SU-DHL-6 (cell line): ENCODE data around the gene PTPN4.

ENCODE experiments used
- H2AFZ ChIP-seq: fragments of 200-600 bp; sonication (generic); 2 replicates; pipeline ENCODE4 v1.6.1; 2014; ENCODE audit warnings: low read depth, mild to moderate bottlenecking, moderate library complexity, mixed read lengths, antibody characterized with exemption, low read length; ENCODE audit not compliant: severe bottlenecking
- H3F3A ChIP-seq: fragments of 200-600 bp; shearing (Covaris generic); 2 replicates; pipeline ENCODE4 v1.6.0; 2016; ENCODE audit warnings: antibody characterized with exemption, mild to moderate bottlenecking; ENCODE audit not compliant: insufficient read depth
- H3K27ac ChIP-seq: fragments of 200-600 bp; sonication (generic); 2 replicates; pipeline ENCODE4 v1.5.1; 2016; ENCODE audit warnings: low read depth, mild to moderate bottlenecking, low read length, moderate library complexity, mixed read lengths
- H3K27me3 ChIP-seq: fragments of 200-600 bp; sonication (generic), shearing (Covaris generic); 2 replicates; pipeline ENCODE4 v1.6.0; 2014; ENCODE audit warnings: mild to moderate bottlenecking, low read length
- H3K36me3 ChIP-seq: fragments of 200-600 bp; sonication (generic); 2 replicates; pipeline ENCODE4 v1.6.1; 2014; ENCODE audit warnings: mild to moderate bottlenecking, low read length, mixed read lengths
- H3K4me2 ChIP-seq: fragments of 300-600, 200-600 bp; shearing (Covaris generic), sonication (generic); 2 replicates; pipeline ENCODE4 v1.6.0; 2014; ENCODE audit warnings: low read length, low read depth, mild to moderate bottlenecking; ENCODE audit not compliant: poor library complexity, severe bottlenecking
- H3K4me3 ChIP-seq: fragments of 200-600 bp; sonication (generic); 2 replicates; pipeline ENCODE4 v1.5.1; 2014; ENCODE audit warnings: antibody characterized with exemption, low read length, mild to moderate bottlenecking, mixed read lengths; ENCODE audit not compliant: insufficient read depth, poor library complexity, severe bottlenecking
- H3K79me2 ChIP-seq: fragments of 200-600 bp; sonication (generic); 2 replicates; pipeline ENCODE4 v1.6.1; 2014; ENCODE audit warnings: mild to moderate bottlenecking, low read length, moderate library complexity; ENCODE audit not compliant: insufficient read depth
- H3K9ac ChIP-seq: fragments of 200-600 bp; sonication (generic); 2 replicates; pipeline ENCODE4 v1.7.0; 2014; ENCODE audit warnings: mild to moderate bottlenecking, low read length
- H3K9me2 ChIP-seq: fragments of 200-600 bp; sonication (generic); replicated peaks from 2 replicates; pipeline ENCODE4 v1.6.1; 2014; ENCODE audit warnings: low read length; ENCODE audit not compliant: insufficient read depth
- H3K9me3 ChIP-seq: fragments of 200-600 bp; sonication (generic); 2 replicates; pipeline ENCODE4 v1.6.1; 2014; ENCODE audit warnings: low read length, mixed read lengths; ENCODE audit not compliant: insufficient read depth
- H4K20me1 ChIP-seq: fragments of 200-600 bp; sonication (generic); 2 replicates; pipeline ENCODE4 v1.6.1; 2014; ENCODE audit warnings: low read depth, mild to moderate bottlenecking, antibody characterized with exemption, low read length, moderate library complexity, mixed read lengths
- CTCF ChIP-seq: fragments of 200-600 bp; sonication (generic); IDR thresholded peaks from one replicate; pipeline ENCODE4 v1.5.1; 2017; ENCODE audit warnings: antibody characterized with exemption, mild to moderate bottlenecking, low read length, moderate library complexity; ENCODE audit not compliant: insufficient read depth, poor library complexity, severe bottlenecking
- EZH2phosphoT487 ChIP-seq: fragments of 200-600 bp; sonication (generic), shearing (Covaris generic); conservative IDR thresholded peaks from 2 replicates; pipeline ENCODE4 v1.6.1; 2018; ENCODE audit warnings: mild to moderate bottlenecking, antibody characterized with exemption, low read length, moderate library complexity, mixed read lengths

PTPN4 gene

GRCh38 chr2:119826370-119826961, 66.7 kb downstream of the PTPN4 start:
- H3K4me2 ChIP-seq, result no peak overlapping the region
- H3K79me2 ChIP-seq, result peaks cover 9% of the 10 kb centered on the region; the same call in 1 of the 2 replicates

GRCh38 chr2:119827866-119828507, 68.3 kb downstream of the PTPN4 start:
- Histone ChIP-seq H3K4me3 (no peak overlapping the region), H3F3A (peaks cover 3% of the 10 kb centered on the region; the same call in 1 of the 2 replicates), H3K27me3 (no peaks in the 10 kb centered on the region), H3K79me2 (peaks cover 9% of the 10 kb centered on the region; the same call in 1 of the 2 replicates), H3K9me2 (no peaks in the 10 kb centered on the region), H3K36me3 (no peaks in the 10 kb centered on the region), H3K9me3 (no peaks in the 10 kb centered on the region), H2AFZ (no peak overlapping the region), H3K9ac (no peak overlapping the region), H3K4me2 (no peak overlapping the region), H4K20me1 (no peaks in the 10 kb centered on the region), H3K27ac (no peak overlapping the region)
- no peak for TF ChIP-seq EZH2phosphoT487
- TF ChIP-seq CTCF, result no peak

More at GRCh38 chr2:119826370-119826961, 66.7 kb downstream of the PTPN4 start:
- no peak overlapping the region for H3K27ac ChIP-seq
- H3F3A ChIP-seq, result 0 out of 2 replicates have a peak, but pooled peaks cover 3% of the 10 kb centered on the region
- no peaks in the 10 kb centered on the region for H3K9me2 ChIP-seq
- no peak overlapping the region for H3K9ac ChIP-seq
- no peaks in the 10 kb centered on the region for H3K9me3 ChIP-seq
- peak overlapping the region; percentile 22 for H2AFZ ChIP-seq
- TF ChIP-seq EZH2phosphoT487 (no peak), CTCF (peak; percentile 81)
- no peaks in the 10 kb centered on the region for H3K27me3 ChIP-seq
- no peaks in the 10 kb centered on the region for H3K36me3 ChIP-seq
- no peaks in the 10 kb centered on the region for H4K20me1 ChIP-seq
- no peak overlapping the region for H3K4me3 ChIP-seq

- TF ChIP-seq CTCF, result no peak
- no peak for TF ChIP-seq EZH2phosphoT487
- Histone ChIP-seq H3K27me3 (no peaks in the 10 kb centered on the region), H3K4me3 (no peak overlapping the region), H3K9me3 (no peaks in the 10 kb centered on the region), H3F3A (no peaks in the 10 kb centered on the region; the same call in 1 of the 2 replicates), H2AFZ (no peak overlapping the region), H3K9ac (no peak overlapping the region), H3K4me2 (no peak overlapping the region), H3K36me3 (no peaks in the 10 kb centered on the region), H4K20me1 (no peaks in the 10 kb centered on the region), H3K27ac (no peak overlapping the region), H3K9me2 (no peaks in the 10 kb centered on the region), H3K79me2 (0 out of 2 replicates have a peak, but pooled peaks cover 5% of the 10 kb centered on the region)
These were observed 76.9 kb downstream of the PTPN4 start for GRCh38 chr2:119836455-119837142.
